Mucosa of descending colon (tissue), 3 donors: Measurements from ENCODE around the gene PLVAP. TPM values are rescaled to one million over a fixed set of nuclear protein-coding genes. Genes with fewer than 3 reads are reported as not detected.

Source experiments
- ATAC-seq: fragments of 200-7000 bp; cut with Tn5 transposase; one replicate; pipeline ENCODE4 v1.9.1; 2020; ENCODE audit warnings: mild to moderate bottlenecking, moderate library complexity
- DNase-seq, 3 donors: peaks; one replicate each; pipeline ENCODE4 v3.0.0-alpha.2; 2020
- H3K36me3 ChIP-seq: fragments of 200-600 bp; one replicate; pipeline ENCODE4 v1.8.0; 2021; ENCODE audit warnings: low read depth, mild to moderate bottlenecking
- H3K4me1 ChIP-seq: fragments of 200-600 bp; one replicate; pipeline ENCODE4 v1.8.0; 2021; ENCODE audit warnings: low read depth, mild to moderate bottlenecking
- H3K4me3 ChIP-seq: fragments of 200-600 bp; one replicate; pipeline ENCODE4 v1.8.0; 2021; ENCODE audit warnings: mild to moderate bottlenecking
- H3K9me3 ChIP-seq: fragments of 200-600 bp; one replicate; pipeline ENCODE4 v1.8.0; 2021; ENCODE audit warnings: mild to moderate bottlenecking
- intact Hi-C, 2 donors: fragments of 100-400 bp; cut with DNase I in 1 of 2; cut with micrococcal nuclease in 1 of 2; formaldehyde crosslinking; loops; one replicate each; pipeline versions ENCODE4 v1.11.0 to v1.11.1; 2022; cut with DNase I, micrococcal nuclease
- total RNA-seq, 3 donors: library from RNA; stranded (reverse); fragmentation: NEBNext Ultra II Directional in 2 of 3; extraction: Animal tissue kit (Norgen Biotek cat#: 25700) in 2 of 3; gene quantifications; one replicate each; pipeline versions ENCODE4 v1.2.1 to v1.2.4, GENCODE V29; 2021 to 2023
- TF ChIP-seq, protein P1 (sequence below): fragments of 200-600 bp; IDR thresholded peaks from one replicate; pipeline ENCODE4 v1.8.0; 2022; ENCODE audit warnings: antibody characterized with exemption, mild to moderate bottlenecking
- donor health status: DM: no; HTN: no; CAD: no; lungs with moderate emphysema.
- donor health status: DM: no; HTN: no; CAD: no.
- donor health status: DM: no; HTN: yes; CAD: no.

PLVAP gene
- total RNA-seq, 3 donors from 2014 or later: 22.2 to 42.2 (median 32.8) TPM

DNA sequence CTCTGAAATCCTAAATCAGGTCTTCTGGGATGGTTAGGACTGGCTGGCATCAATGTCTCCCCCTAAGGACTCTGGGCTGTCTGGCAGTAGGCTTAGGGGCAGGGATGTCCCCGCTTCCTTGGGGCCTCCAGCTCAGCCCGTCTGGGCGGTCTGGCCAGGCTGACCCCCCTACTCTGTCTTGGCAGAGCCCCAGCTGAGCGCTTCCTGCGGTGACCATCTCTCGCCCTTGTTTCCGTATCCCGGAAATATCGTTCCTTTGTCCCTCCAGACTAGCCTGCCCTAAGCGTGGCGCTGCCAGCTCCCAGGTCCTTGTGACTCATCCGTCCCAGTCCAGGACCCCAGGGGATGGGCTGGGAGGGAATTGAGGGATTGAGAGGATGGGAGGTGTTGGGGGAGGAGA is 28.4 kb downstream of the PLVAP start:
- DNase-seq (peak in 2 of 3 donors; percentile 43 to 67), ATAC-seq (peak; percentile 23)
- no peaks in the 10 kb centered on the region for H3K9me3 ChIP-seq
- H3K4me3 ChIP-seq: no peak overlapping the region
- no peaks in the 10 kb centered on the region for H3K4me1 ChIP-seq
- intact Hi-C loops: loop anchor here (5.0 kb wide), 1 partner anchor 39 kb away; no protein-coding TSS in a partner anchor
- H3K36me3 ChIP-seq: no peaks in the 10 kb centered on the region
- TF ChIP-seq, protein P1, sequence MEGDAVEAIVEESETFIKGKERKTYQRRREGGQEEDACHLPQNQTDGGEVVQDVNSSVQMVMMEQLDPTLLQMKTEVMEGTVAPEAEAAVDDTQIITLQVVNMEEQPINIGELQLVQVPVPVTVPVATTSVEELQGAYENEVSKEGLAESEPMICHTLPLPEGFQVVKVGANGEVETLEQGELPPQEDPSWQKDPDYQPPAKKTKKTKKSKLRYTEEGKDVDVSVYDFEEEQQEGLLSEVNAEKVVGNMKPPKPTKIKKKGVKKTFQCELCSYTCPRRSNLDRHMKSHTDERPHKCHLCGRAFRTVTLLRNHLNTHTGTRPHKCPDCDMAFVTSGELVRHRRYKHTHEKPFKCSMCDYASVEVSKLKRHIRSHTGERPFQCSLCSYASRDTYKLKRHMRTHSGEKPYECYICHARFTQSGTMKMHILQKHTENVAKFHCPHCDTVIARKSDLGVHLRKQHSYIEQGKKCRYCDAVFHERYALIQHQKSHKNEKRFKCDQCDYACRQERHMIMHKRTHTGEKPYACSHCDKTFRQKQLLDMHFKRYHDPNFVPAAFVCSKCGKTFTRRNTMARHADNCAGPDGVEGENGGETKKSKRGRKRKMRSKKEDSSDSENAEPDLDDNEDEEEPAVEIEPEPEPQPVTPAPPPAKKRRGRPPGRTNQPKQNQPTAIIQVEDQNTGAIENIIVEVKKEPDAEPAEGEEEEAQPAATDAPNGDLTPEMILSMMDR: no peak

DNA sequence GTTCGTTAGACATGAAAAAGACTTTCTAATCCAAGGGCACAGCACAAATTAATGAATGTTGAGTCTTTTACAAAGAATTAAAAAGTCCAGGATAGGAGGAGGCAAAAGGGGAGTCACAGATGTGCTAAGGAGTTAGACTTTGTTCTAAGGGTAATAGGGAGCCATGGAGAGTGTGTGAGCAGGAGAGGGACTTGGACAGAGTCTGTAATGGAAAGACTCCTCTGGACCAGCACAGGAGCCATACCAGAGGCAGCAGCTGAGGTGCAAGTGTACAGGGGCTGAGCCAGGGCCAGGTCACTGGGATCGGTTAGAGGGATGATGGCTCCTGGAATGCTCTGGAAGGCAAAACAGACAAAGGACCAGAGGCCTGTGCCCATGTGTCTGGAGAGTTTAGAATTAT is 29.3 kb downstream of the PLVAP start:
- intact Hi-C loops: loop anchor here (5.0 kb wide), 1 partner anchor 39 kb away; no protein-coding TSS in a partner anchor
- H3K9me3 ChIP-seq: no peaks in the 10 kb centered on the region
- H3K4me3 ChIP-seq: no peak overlapping the region
- ATAC-seq: no peak
- H3K36me3 ChIP-seq: no peaks in the 10 kb centered on the region
- no peak for DNase-seq
- TF ChIP-seq, protein P1: no peak
- no peaks in the 10 kb centered on the region for H3K4me1 ChIP-seq

GRCh38 chr19:17347361-17347760 is 29.8 kb downstream of the PLVAP start:
- DNase-seq (no peak), ATAC-seq (no peak)
- H3K4me1 ChIP-seq: no peaks in the 10 kb centered on the region
- intact Hi-C loops: loop anchor here (5.0 kb wide), 1 partner anchor 40 kb away; no protein-coding TSS in a partner anchor
- TF ChIP-seq, protein P1: no peak
- no peaks in the 10 kb centered on the region for H3K9me3 ChIP-seq
- H3K4me3 ChIP-seq: no peak overlapping the region
- no peaks in the 10 kb centered on the region for H3K36me3 ChIP-seq

DNA sequence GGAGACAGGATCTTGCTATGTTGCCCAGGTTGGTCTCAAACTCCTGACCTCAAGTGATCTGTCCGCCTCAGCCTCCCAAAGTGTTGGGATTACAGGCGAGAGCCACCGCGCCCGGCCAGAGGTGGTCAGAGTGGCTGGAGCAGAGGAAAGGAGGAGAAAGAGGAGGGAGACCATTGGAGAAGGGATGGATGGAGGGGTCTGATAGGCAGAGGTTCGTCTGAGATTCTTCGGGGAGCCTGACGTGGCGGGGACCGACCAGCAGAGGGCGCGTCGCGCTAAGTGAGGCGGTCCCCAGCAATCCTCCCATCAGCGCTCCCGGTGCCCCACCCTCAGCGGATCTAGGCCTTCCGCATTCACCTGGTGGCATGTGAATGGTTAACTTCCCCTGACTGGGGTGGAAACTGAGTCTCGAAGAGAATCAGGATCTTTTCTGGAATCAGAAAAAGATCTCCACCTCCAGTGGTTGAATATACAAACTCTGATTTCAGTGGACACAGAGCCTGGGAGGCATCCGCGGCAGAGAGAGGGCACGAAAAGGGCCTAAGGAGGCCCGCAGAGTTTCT is 31.0 kb downstream of the PLVAP start:
- DNase-seq: peak; percentile 76 to 88 (median 84)
- TF ChIP-seq, protein P1: peak; percentile 88

GRCh38 chr19:17341845-17342244 is 35.3 kb downstream of the PLVAP start:
- Histone ChIP-seq H3K36me3 (no peaks in the 10 kb centered on the region), H3K9me3 (no peaks in the 10 kb centered on the region), H3K4me1 (peaks cover 7% of the 10 kb centered on the region), H3K4me3 (no peak overlapping the region)
- intact Hi-C loops: no loop called here
- TF ChIP-seq, protein P1: no peak
- ATAC-seq (no peak), DNase-seq (no peak)

More for the DNA sequence above, 31.0 kb downstream of the PLVAP start:
- peak; percentile 96 for ATAC-seq
- H3K4me3 ChIP-seq: no peak overlapping the region
- H3K36me3 ChIP-seq: no peaks in the 10 kb centered on the region
- no peaks in the 10 kb centered on the region for H3K4me1 ChIP-seq
- intact Hi-C loops: loop anchor here (5.0 kb wide), 1 partner anchor 41 kb away; no protein-coding TSS in a partner anchor
- no peaks in the 10 kb centered on the region for H3K9me3 ChIP-seq
